ENCODE results near the gene DCST1. TPM values are rescaled to one million over a fixed set of nuclear protein-coding genes. Genes with fewer than 3 reads are reported as not detected.
"Not testable (repeated sequence)": the region's sequence is repeated elsewhere in the genome, so short reads cannot be mapped to it uniquely, and the experiment has no call there.

DCST1 gene, protein sequence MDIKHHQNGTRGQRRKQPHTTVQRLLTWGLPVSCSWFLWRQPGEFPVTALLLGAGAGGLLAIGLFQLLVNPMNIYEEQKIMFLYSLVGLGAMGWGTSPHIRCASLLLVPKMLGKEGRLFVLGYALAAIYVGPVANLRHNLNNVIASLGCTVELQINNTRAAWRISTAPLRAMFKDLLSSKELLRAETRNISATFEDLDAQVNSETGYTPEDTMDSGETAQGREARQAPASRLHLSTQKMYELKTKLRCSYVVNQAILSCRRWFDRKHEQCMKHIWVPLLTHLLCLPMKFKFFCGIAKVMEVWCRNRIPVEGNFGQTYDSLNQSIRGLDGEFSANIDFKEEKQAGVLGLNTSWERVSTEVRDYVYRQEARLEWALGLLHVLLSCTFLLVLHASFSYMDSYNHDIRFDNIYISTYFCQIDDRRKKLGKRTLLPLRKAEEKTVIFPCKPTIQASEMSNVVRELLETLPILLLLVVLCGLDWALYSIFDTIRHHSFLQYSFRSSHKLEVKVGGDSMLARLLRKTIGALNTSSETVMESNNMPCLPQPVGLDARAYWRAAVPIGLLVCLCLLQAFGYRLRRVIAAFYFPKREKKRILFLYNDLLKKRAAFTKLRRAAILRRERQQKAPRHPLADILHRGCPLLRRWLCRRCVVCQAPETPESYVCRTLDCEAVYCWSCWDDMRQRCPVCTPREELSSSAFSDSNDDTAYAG
- total RNA-seq (not detected), polyA plus RNA-seq (ENCODE audit: insufficient read length in 6 of 6) (under 1 TPM; 0.57 to 0.87 (median 0.79) TPM)
- long read RNA-seq, donor 1: 0 reads
- long read RNA-seq, donor 2: 0 reads
- long read RNA-seq, donor 3: 0 reads
- long read RNA-seq, donor 4: 0 reads
- long read RNA-seq, donor 5: 0 reads
- long read RNA-seq, donor 6: 0 reads
- long read RNA-seq, donor 7: 0 reads
- long read RNA-seq, donor 8: 0 reads
- long read RNA-seq, donor 9: 0 reads
- long read RNA-seq, donor 10: 0 reads
- long read RNA-seq, donor 11: 0 reads
- long read RNA-seq, donor 12: 0 reads

DNA sequence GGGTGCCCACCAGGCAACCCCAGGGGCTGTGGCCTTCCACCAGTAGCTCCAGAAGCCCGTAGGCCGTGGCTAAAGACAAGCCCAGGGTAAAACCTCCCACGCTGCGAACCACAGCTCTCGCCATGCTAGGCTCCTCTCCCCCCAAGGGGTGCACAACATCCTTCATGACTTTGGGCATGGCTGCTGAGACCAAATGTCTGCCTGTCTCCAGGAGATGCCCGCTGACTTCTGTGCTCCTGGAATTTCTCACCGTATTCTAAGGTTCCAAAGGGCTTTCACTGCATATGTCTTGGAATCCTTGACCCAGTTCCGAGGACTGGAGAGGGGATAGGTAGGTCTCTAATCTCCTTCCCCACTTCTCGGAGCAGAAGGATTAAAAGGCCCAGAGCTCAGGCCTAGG lies at the start of gene DCST1, which contains the start of gene DCST2:
Gene DCST1 (plus strand): TSS at position 301 of the 400 bp plus-strand sequence. CDS start 213 bp downstream, outside the sequence.
Gene DCST2 (minus strand): TSS at position 258 of the 400 bp plus-strand sequence. CDS start 80 bp downstream, at position 178.
- H3K9me3 ChIP-seq: no peaks in the 10 kb centered on the region
- H3K36me3 ChIP-seq: no peaks in the 10 kb centered on the region
- ATAC-seq (no peak), DNase-seq (no peak)
- H3K4me1 ChIP-seq: peaks cover 0 to 24% of the 10 kb centered on the region in 2 donors
- TF ChIP-seq, protein P1, sequence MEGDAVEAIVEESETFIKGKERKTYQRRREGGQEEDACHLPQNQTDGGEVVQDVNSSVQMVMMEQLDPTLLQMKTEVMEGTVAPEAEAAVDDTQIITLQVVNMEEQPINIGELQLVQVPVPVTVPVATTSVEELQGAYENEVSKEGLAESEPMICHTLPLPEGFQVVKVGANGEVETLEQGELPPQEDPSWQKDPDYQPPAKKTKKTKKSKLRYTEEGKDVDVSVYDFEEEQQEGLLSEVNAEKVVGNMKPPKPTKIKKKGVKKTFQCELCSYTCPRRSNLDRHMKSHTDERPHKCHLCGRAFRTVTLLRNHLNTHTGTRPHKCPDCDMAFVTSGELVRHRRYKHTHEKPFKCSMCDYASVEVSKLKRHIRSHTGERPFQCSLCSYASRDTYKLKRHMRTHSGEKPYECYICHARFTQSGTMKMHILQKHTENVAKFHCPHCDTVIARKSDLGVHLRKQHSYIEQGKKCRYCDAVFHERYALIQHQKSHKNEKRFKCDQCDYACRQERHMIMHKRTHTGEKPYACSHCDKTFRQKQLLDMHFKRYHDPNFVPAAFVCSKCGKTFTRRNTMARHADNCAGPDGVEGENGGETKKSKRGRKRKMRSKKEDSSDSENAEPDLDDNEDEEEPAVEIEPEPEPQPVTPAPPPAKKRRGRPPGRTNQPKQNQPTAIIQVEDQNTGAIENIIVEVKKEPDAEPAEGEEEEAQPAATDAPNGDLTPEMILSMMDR (IDR thresholded peaks at IDR 0.05): no peak
- no peaks in the 10 kb centered on the region for H3K27me3 ChIP-seq
- no peak within 1 kb of the TSS for H3K4me3 ChIP-seq
- intact Hi-C loops (cut with DNase I): no loop called here
- H3K27ac ChIP-seq: no peak within 1 kb of the TSS

DNA sequence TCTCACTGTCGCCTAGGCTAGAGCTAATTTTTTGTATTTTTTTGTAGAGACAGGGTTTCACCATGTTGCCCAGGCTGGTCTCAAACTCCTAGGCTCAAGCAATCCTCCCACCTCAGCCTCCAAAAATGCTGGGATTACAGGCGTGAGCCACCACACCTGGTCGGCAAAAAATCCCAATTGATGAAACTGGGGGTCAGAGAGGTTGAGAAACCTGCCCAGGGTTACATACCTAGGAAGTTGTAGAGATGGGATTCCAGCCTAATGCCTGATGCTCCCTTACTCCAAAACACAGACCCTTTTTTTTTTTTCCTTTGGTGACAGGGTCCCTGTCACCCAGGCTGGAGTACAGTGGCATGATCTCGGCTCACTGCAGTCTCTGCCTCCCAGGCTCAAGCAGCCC lies 46.9 kb upstream of the DCST1 start:
- ATAC-seq; DNase-seq; H3K4me3 ChIP-seq; H3K27ac ChIP-seq; H3K27me3 ChIP-seq; H3K9me3 ChIP-seq; intact Hi-C loops (cut with DNase I): not testable (repeated sequence)
- H3K36me3 ChIP-seq: peaks cover 0 to 49% of the 10 kb centered on the region in 2 donors
- H3K4me1 ChIP-seq: peaks cover 0 to 34% of the 10 kb centered on the region in 2 donors

DNA sequence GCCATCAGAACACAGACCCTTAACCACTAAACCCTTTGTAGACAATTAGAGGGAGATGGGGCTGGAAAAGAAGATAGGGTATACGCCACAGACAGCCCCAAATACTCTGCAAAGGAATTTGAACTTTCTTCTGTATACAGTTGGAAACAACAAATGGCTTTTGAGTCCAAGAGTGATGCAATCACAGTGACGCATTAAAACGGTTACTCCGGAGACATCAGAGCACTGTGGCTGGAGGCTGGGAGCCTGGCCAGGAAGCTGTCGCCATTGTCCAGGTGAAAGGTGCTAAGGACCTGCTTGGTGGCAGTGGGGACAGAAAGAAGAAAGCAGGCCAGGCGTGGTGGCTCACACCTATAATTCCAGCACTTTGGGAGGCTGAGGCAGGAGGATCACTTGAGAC lies 46.3 kb upstream of the DCST1 start:
- no peak for DNase-seq

DNA sequence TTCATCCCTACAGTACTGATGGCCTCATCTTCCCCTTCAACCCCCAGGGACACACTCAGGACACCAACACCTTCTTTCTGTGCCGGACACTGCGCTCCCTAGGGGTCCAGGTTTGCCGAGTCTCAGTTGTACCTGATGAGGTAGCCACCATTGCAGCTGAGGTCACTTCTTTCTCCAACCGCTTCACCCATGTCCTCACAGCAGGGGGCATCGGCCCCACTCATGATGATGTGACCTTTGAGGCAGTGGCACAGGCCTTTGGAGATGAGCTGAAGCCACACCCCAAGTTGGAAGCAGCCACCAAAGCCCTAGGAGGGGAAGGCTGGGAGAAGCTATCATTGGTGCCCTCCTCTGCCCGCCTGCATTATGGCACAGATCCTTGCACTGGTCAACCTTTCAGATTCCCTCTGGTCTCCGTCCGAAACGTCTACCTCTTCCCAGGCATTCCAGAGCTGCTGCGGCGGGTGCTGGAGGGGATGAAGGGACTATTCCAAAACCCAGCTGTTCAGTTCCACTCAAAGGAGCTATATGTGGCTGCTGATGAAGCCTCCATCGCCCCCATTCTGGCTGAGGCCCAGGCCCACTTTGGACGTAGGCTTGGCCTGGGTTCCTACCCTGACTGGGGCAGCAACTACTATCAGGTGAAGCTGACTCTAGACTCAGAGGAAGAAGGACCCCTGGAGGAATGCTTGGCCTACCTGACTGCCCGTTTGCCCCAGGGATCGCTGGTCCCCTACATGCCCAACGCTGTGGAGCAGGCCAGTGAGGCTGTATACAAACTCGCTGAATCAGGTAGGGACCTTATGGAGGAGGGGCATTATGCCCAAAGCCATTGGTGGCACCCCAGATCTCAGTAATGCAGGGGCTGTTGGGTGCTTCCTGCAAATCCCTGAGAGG lies 45.3 kb upstream of the DCST1 start:
- Histone ChIP-seq H3K9me3 (no peaks in the 10 kb centered on the region), H3K4me1 (peaks cover 0 to 26% of the 10 kb centered on the region in 2 donors), H3K27ac (no peak overlapping the region), H3K36me3 (peaks cover 0 to 51% of the 10 kb centered on the region in 2 donors), H3K27me3 (no peaks in the 10 kb centered on the region), H3K4me3 (no peak overlapping the region)
- TF ChIP-seq, protein P1 (IDR thresholded peaks at IDR 0.05): no peak
- ATAC-seq (no peak), DNase-seq (no peak)
- intact Hi-C loops (cut with DNase I): no loop called here

More for the DNA sequence above, 46.3 kb upstream of the DCST1 start:
- intact Hi-C loops (cut with DNase I): no loop called here
- H3K4me1 ChIP-seq: peaks cover 0 to 30% of the 10 kb centered on the region in 2 donors
- no peak for ATAC-seq
- H3K4me3 ChIP-seq: no peak overlapping the region
- TF ChIP-seq, protein P1 (IDR thresholded peaks at IDR 0.05): no peak
- H3K27ac ChIP-seq: no peak overlapping the region
- no peaks in the 10 kb centered on the region for H3K9me3 ChIP-seq
- peaks cover 0 to 51% of the 10 kb centered on the region in 2 donors for H3K36me3 ChIP-seq
- no peaks in the 10 kb centered on the region for H3K27me3 ChIP-seq
